Fibroblast of the conjunctiva (primary cell): ENCODE measurements around the gene AIP.
A peak's percentile ranks its signal among the peaks of the same experiment; 100 is the strongest.
"Not testable (repeated sequence)": the region's sequence is repeated elsewhere in the genome, so short reads cannot be mapped to it uniquely, and the experiment has no call there.

Experiments
- DNase-seq: peaks from one replicate; pipeline ENCODE4 v3.0.0-alpha.2; 2010; ENCODE audit warnings: low read depth

AIP gene

GRCh38 chr11:67507242-67507863 is 24.5 kb downstream of the AIP start:
- DNase-seq, result peak; percentile 52

- DNase-seq, result peak; percentile 98
These were observed 25.1 kb downstream of the AIP start, which contains the start of gene CDK2AP2 for GRCh38 chr11:67507864-67508485. Gene CDK2AP2, minus strand, starts transcription at chr11:67508162. Its CDS starts 80 bp downstream, at chr11:67508082.

- DNase-seq, result peak; percentile 94
These were observed 25.8 kb downstream of the AIP start for GRCh38 chr11:67508486-67509121.

GRCh38 chr11:67510023-67510345 is 27.2 kb downstream of the AIP start:
- DNase-seq, result no peak

- DNase-seq, result not testable (repeated sequence)
These were observed 28.7 kb downstream of the AIP start for GRCh38 chr11:67511558-67511957.

GRCh38 chr11:67514116-67514515 is 31.3 kb downstream of the AIP start:
- DNase-seq, result no peak

- DNase-seq, result no peak
These were observed 34.0 kb downstream of the AIP start for GRCh38 chr11:67516806-67517205.

- no peak for DNase-seq
These were observed 35.1 kb downstream of the AIP start for GRCh38 chr11:67517784-67518552.

- no peak for DNase-seq
These were observed 36.9 kb downstream of the AIP start for GRCh38 chr11:67519726-67520125.

- DNase-seq, result no peak
These were observed 38.3 kb downstream of the AIP start for GRCh38 chr11:67520856-67521824.

- no peak for DNase-seq
These were observed 39.1 kb downstream of the AIP start for GRCh38 chr11:67521924-67522323.

GRCh38 chr11:67522338-67522737 is 39.5 kb downstream of the AIP start:
- no peak for DNase-seq

- DNase-seq, result no peak
These were observed 40.2 kb downstream of the AIP start, which contains the start of gene CABP2 for GRCh38 chr11:67522844-67523555. Gene CABP2, minus strand, starts transcription at chr11:67523446. Its CDS starts 120 bp downstream, at chr11:67523326.

GRCh38 chr11:67523556-67524479 is 41.0 kb downstream of the AIP start:
- no peak for DNase-seq

GRCh38 chr11:67524480-67524808 is 41.6 kb downstream of the AIP start:
- no peak for DNase-seq

- no peak for DNase-seq
These were observed 42.6 kb downstream of the AIP start for GRCh38 chr11:67525275-67525976.

- no peak for DNase-seq
These were observed 45.5 kb downstream of the AIP start for GRCh38 chr11:67528376-67528775.

- no peak for DNase-seq
These were observed 47.4 kb downstream of the AIP start for GRCh38 chr11:67530282-67530592.

- DNase-seq, result no peak
These were observed 50.1 kb downstream of the AIP start for GRCh38 chr11:67532889-67533288.
